HepG2 (cell line): ENCODE results near the gene MGAT4C. TPM values are rescaled to one million over a fixed set of nuclear protein-coding genes. Genes with fewer than 3 reads are reported as not detected.

ENCODE experiments used
- ATAC-seq: fragments of 200-7000 bp; cut with Tn5 transposase; 3 replicates; pipeline ENCODE4 v1.9.1; 2020; ENCODE audit warnings: mild to moderate bottlenecking, moderate library complexity
- BruUV-seq: library from RNA; stranded (reverse); fragments of 400-500 nt; replicated peaks from 2 replicates; lab custom pipeline; 2021; lab: Mats Ljungman, UMichigan
- CTCF ChIA-PET: fragments of 300-600 bp; formaldehyde crosslinking; extraction: SDS; loops from one replicate; lab custom pipeline; 2021; ENCODE audit warnings: low total read pairs, inconsistent platforms, low intra/inter-chr PET ratio; lab: Yijun Ruan, JAX
- POLR2A ChIA-PET: fragments of 350-600 bp; sonication (Branson Sonifier 250); formaldehyde crosslinking; loops from one replicate; lab custom pipeline; 2020; ENCODE audit warnings: antibody characterized with exemption, inconsistent platforms; lab: Yijun Ruan, JAX
- DNase-seq: peaks from one replicate; pipeline ENCODE4 v3.0.0-alpha.2; 2015; ENCODE audit warnings: low spot score
- FAIRE-seq: peaks from 3 replicates; lab custom pipeline; 2011; peaks lifted over from hg19 to GRCh38; lab: Jason Lieb, UNC
- H2AFZ ChIP-seq: one replicate; pipeline ENCODE4 v1.6.1; 2011; ENCODE audit warnings: low read length, inconsistent platforms
- H3K27ac ChIP-seq: fragments of 300-600 bp; 3 replicates; pipeline ENCODE4 v1.8.0; 2011; ENCODE audit warnings: mixed run types, mild to moderate bottlenecking, mixed read lengths, low read length, inconsistent platforms; ENCODE audit not compliant: insufficient read depth; ENCODE audit errors: extremely low read length
- H3K27me3 ChIP-seq, 2 experiments: fragments of 200-600 bp in 1 of 2; 2 replicates in 1 of 2; 3 replicates in 1 of 2; pipeline versions ENCODE4 v1.6.0 to v1.8.0; 2011; ENCODE audit warnings: low read length in 2 of 2, mild to moderate bottlenecking in 2 of 2, moderate library complexity in 2 of 2, inconsistent platforms in 1 of 2; ENCODE audit not compliant: insufficient read depth in 2 of 2, control insufficient read depth in 1 of 2
- H3K36me3 ChIP-seq, 2 experiments: fragments of 200-600 bp in 1 of 2; replicated peaks in 1 of 2; 2 replicates in 1 of 2; 3 replicates in 1 of 2; pipeline versions ENCODE4 v1.5.1 to v1.8.0; 2011; ENCODE audit warnings: low read length in 2 of 2, inconsistent platforms in 1 of 2; ENCODE audit not compliant: insufficient read depth in 2 of 2, control insufficient read depth in 1 of 2
- H3K4me1 ChIP-seq: 2 replicates; pipeline ENCODE4 v1.5.1; 2012; ENCODE audit warnings: low read length, inconsistent platforms; ENCODE audit not compliant: insufficient read depth
- H3K4me2 ChIP-seq: 2 replicates; pipeline ENCODE4 v1.6.0; 2011; ENCODE audit warnings: low read depth, low read length, inconsistent platforms
- H3K4me3 ChIP-seq, 3 experiments: fragments of 200-600 bp in 1 of 3; sonication (generic), shearing (Covaris generic) in 1 of 3; replicated peaks in 1 of 3; 2 replicates each; pipeline ENCODE4 v1.5.1; 2011 to 2016; ENCODE audit warnings: low read length in 3 of 3, inconsistent platforms in 2 of 3, low read depth in 2 of 3, mild to moderate bottlenecking in 2 of 3, control low read depth in 1 of 3, mixed read lengths in 1 of 3; ENCODE audit not compliant: insufficient read depth in 1 of 3
- H3K79me2 ChIP-seq: one replicate; pipeline ENCODE4 v1.6.1; 2011; ENCODE audit warnings: low read length, inconsistent platforms; ENCODE audit not compliant: insufficient read depth
- H3K9ac ChIP-seq: 2 replicates; pipeline ENCODE4 v1.6.0; 2011; ENCODE audit warnings: mild to moderate bottlenecking, low read depth, low read length, inconsistent platforms; ENCODE audit not compliant: insufficient read depth
- H3K9me3 ChIP-seq: 2 replicates; pipeline ENCODE4 v1.5.1; 2012; ENCODE audit warnings: mild to moderate bottlenecking, low read length
- H4K20me1 ChIP-seq: 2 replicates; pipeline ENCODE4 v1.6.0; 2011; ENCODE audit warnings: inconsistent platforms, mild to moderate bottlenecking, low read length, moderate library complexity; ENCODE audit not compliant: insufficient read depth
- PHF20 ChIP-seq: sonication (generic); formaldehyde crosslinking; IDR thresholded peaks from 2 replicates; pipeline ENCODE4 v1.5.0; 2020; ENCODE audit warnings: mild to moderate bottlenecking, missing genetic modification reagents
- ZNF12 ChIP-seq: sonication (generic); formaldehyde crosslinking; IDR thresholded peaks from 2 replicates; pipeline ENCODE4 v1.5.0; 2020; ENCODE audit warnings: missing genetic modification reagents
- ZNF225 ChIP-seq: sonication (generic); formaldehyde crosslinking; IDR thresholded peaks from 2 replicates; pipeline ENCODE4 v1.4.0; 2020; ENCODE audit warnings: mild to moderate bottlenecking, missing genetic modification reagents
- ZNF292 ChIP-seq: sonication (generic); formaldehyde crosslinking; IDR thresholded peaks from 2 replicates; pipeline ENCODE4 v1.8.1; 2022; ENCODE audit warnings: mild to moderate bottlenecking, low read depth, missing genetic modification reagents, borderline replicate concordance
- ZNF652 ChIP-seq: IDR thresholded peaks from 2 replicates; pipeline ENCODE4 v1.6.1; 2016; ENCODE audit warnings: low read depth, borderline replicate concordance
- WGBS: methylation state at CpG from one replicate; pipeline ENCODE4 v1.1.6; 2017; ENCODE audit warnings: low lambda C conversion rate; 5-methylcytosine and 5-hydroxymethylcytosine counted together
- in situ Hi-C: cut with HindIII; loops from 2 replicates; pipeline ENCODE4 v1.10.0; 2017; ENCODE audit warnings: low pct_unique_long_range_greater_than_20kb; ENCODE audit not compliant: extremely low pct_ligation_motif_present
- intact Hi-C: fragments of 100-400 bp; cut with micrococcal nuclease; formaldehyde crosslinking; loops from one replicate; pipeline ENCODE4 v1.10.0; 2022; ENCODE audit not compliant: unreplicated experiment
- polyA plus RNA-seq, 8 experiments: library from polyadenylated mRNA; depleted of rRNA in 3 of 8; stranded (reverse) in 7 of 8; unstranded in 1 of 8; fragments of >200 nt; fragmentation: Illumina TruSeq in 4 of 8; extraction: Trizol in 4 of 8; gene quantifications; 2 replicates each; pipeline versions ENCODE4 v1.2.1 to v1.2.3, GENCODE V29; 2011 to 2016; ENCODE audit warnings: low read depth in 4 of 8, missing spikeins in 1 of 8, mixed read lengths in 1 of 8; ENCODE audit not compliant: insufficient read depth in 1 of 8
- total RNA-seq, 5 experiments: library from RNA; depleted of rRNA; stranded (reverse); fragments of >200 nt; fragmentation: Illumina TruSeq; extraction: Trizol; gene quantifications; 2 replicates each; pipeline ENCODE4 v1.2.3, GENCODE V29; 2016; ENCODE audit warnings: low read depth in 1 of 5
- TF ChIP-seq, protein P1 (sequence below): IDR thresholded peaks from 2 replicates; pipeline ENCODE4 v1.6.1; 2016
- TF ChIP-seq, protein P2 (sequence below): sonication (generic); formaldehyde crosslinking; IDR thresholded peaks from 2 replicates; pipeline ENCODE4 v1.4.0; 2020; ENCODE audit warnings: mild to moderate bottlenecking, missing genetic modification reagents

MGAT4C gene
- total and polyA plus RNA-seq, 2 of the 13 experiments (the other 11 are each of a cell fraction or from before 2014, with no cell fraction given) = not detected

DNA sequence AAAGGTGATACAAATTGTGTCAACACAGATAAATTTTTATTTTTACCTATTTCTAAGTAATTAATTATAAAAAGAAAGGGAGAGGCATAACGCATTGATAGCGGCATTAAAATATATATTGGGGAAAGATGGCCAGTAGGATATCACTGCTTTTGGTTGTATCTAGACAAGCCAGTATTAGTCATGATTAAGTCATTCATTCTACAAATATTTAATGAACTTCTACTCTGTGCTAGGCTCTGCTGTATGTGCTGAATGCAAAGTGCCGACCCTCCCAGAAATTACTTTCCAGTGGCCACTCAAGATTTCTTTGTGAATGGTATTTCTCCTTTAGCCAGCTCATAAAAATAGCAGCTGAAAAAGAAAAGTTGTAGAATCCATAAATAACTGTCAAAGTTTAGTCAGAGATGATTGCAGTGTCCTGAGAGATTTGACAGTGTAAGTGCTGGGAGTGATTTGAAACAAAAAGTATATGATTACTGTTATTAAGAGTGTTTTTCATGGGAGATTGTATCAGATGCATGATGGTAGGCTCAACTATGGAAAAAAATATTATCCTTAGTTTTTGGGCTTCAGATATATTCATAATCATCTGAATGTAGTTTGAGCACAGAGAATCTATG lies 133.2 kb downstream of the MGAT4C start:
- Histone ChIP-seq H3K27ac (no peak overlapping the region), H3K36me3 (no peaks in the 10 kb centered on the region), H3K4me3 (no peak overlapping the region), H3K4me1 (no peaks in the 10 kb centered on the region), H3K9me3 (no peaks in the 10 kb centered on the region), H3K27me3 (no peaks in the 10 kb centered on the region), H2AFZ (no peak overlapping the region), H3K79me2 (no peaks in the 10 kb centered on the region), H3K4me2 (no peak overlapping the region), H3K9ac (no peak overlapping the region), H4K20me1 (no peaks in the 10 kb centered on the region)
- CTCF ChIA-PET = no interaction called here
- DNase-seq (no peak), ATAC-seq (no peak), FAIRE-seq (no peak)
- TF ChIP-seq ZNF652 (no peak), ZNF12 (CRISPR knock-in tag) (no peak), ZNF225 (no peak), ZNF292 (CRISPR knock-in tag) (no peak), PHF20 (CRISPR knock-in tag) (no peak)
- TF ChIP-seq, protein P1, sequence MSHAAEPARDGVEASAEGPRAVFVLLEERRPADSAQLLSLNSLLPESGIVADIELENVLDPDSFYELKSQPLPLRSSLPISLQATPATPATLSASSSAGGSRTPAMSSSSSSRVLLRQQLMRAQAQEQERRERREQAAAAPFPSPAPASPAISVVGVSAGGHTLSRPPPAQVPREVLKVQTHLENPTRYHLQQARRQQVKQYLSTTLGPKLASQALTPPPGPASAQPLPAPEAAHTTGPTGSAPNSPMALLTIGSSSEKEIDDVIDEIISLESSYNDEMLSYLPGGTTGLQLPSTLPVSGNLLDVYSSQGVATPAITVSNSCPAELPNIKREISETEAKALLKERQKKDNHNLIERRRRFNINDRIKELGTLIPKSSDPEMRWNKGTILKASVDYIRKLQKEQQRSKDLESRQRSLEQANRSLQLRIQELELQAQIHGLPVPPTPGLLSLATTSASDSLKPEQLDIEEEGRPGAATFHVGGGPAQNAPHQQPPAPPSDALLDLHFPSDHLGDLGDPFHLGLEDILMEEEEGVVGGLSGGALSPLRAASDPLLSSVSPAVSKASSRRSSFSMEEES (CRISPR knock-in tag) = no peak
- TF ChIP-seq, protein P2, sequence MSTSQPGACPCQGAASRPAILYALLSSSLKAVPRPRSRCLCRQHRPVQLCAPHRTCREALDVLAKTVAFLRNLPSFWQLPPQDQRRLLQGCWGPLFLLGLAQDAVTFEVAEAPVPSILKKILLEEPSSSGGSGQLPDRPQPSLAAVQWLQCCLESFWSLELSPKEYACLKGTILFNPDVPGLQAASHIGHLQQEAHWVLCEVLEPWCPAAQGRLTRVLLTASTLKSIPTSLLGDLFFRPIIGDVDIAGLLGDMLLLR (CRISPR knock-in tag) = no peak
- 3% methylated on average over 3 of the region's 3 CpGs for WGBS
- BruUV-seq = no TSS peak
- in situ Hi-C loops (no loop called here), intact Hi-C loops (no loop called here)
- POLR2A ChIA-PET = no interaction called here
